Lung (tissue), 16 donors: ENCODE results near the gene DNAJA1. TPM values are rescaled to one million over a fixed set of nuclear protein-coding genes. Genes with fewer than 3 reads are reported as not detected.

Experiments
- ATAC-seq: fragments of 200-7000 bp; cut with Tn5 transposase; one replicate; pipeline ENCODE4 v1.9.1; 2020; ENCODE audit warnings: moderate number of reproducible peaks; ENCODE audit not compliant: insufficient read depth, low FRiP score
- DNase-seq, 3 donors: peaks; one replicate each; pipeline ENCODE4 v3.0.0-alpha.2; 2013 to 2017
- H3K27ac ChIP-seq, 2 donors: one replicate each; pipeline ENCODE4 v1.5.1; 2013; ENCODE audit warnings: mild to moderate bottlenecking in 2 of 2, moderate library complexity in 2 of 2, control low read depth in 1 of 2, inconsistent platforms in 1 of 2, low read depth in 1 of 2, low read length in 1 of 2
- H3K27me3 ChIP-seq, 3 donors: one replicate each; pipeline ENCODE4 v1.5.1; 2013; ENCODE audit warnings: low read length in 2 of 3; ENCODE audit not compliant: control insufficient read depth in 3 of 3, insufficient read depth in 3 of 3
- H3K36me3 ChIP-seq, 4 donors: one replicate each; pipeline ENCODE4 v1.5.1; 2013; ENCODE audit warnings: low read length in 4 of 4, mild to moderate bottlenecking in 1 of 4, moderate library complexity in 1 of 4; ENCODE audit not compliant: control insufficient read depth in 4 of 4, insufficient read depth in 4 of 4
- H3K4me1 ChIP-seq, 5 donors: one replicate each; pipeline ENCODE4 v1.5.1; 2013; ENCODE audit warnings: low read length in 5 of 5, mild to moderate bottlenecking in 2 of 5, moderate library complexity in 1 of 5; ENCODE audit not compliant: control insufficient read depth in 5 of 5, insufficient read depth in 5 of 5
- H3K4me3 ChIP-seq: one replicate; pipeline ENCODE4 v1.5.1; 2013; ENCODE audit warnings: mild to moderate bottlenecking, control low read depth, moderate library complexity
- H3K9ac ChIP-seq, 2 donors: one replicate each; pipeline ENCODE4 v1.5.1; 2013; ENCODE audit warnings: low read length in 2 of 2, control low read depth in 1 of 2; ENCODE audit not compliant: insufficient read depth in 1 of 2
- H3K9me3 ChIP-seq, 4 donors: one replicate each; pipeline ENCODE4 v1.5.1; 2013; ENCODE audit warnings: low read length in 3 of 4, mild to moderate bottlenecking in 1 of 4, moderate library complexity in 1 of 4; ENCODE audit not compliant: control insufficient read depth in 4 of 4, insufficient read depth in 3 of 4
- CTCF ChIP-seq: IDR thresholded peaks from 2 replicates; pipeline ENCODE4 v1.5.1; 2012; ENCODE audit warnings: mild to moderate bottlenecking; ENCODE audit errors: control extremely low read depth, extremely low read depth
- WGBS, 2 donors: extraction: QIAGEN DNeasy Blood & Tissue Kit; methylation state at CpG; one replicate each; pipeline ENCODE4 v1.1.7; 2013; 5-methylcytosine and 5-hydroxymethylcytosine counted together
- long read RNA-seq, 5 donors: transcript quantifications; one replicate each; lab custom pipeline, GENCODE V29; 2026
- polyA plus RNA-seq, 2 donors: library from polyadenylated mRNA; stranded (reverse); fragments of 200-250 nt; gene quantifications; one replicate each; pipeline ENCODE4 v1.2.1, GENCODE V29; 2013
- total RNA-seq, 2 donors: library from RNA; depleted of rRNA in 1 of 2; stranded (reverse); fragments of >200 nt in 1 of 2; gene quantifications; one replicate each; pipeline ENCODE4 v1.2.1, GENCODE V29; 2014 to 2021
- donor health status: control.
- donor health status: control.
- donor health status: Bipolar disorder and iron deficiency.
- donor health status: healthy.
- donor health status: DM: yes; HTN: yes; CAD: no.

The DNAJA1 gene
- total RNA-seq: 100 to 1,000 TPM in 1 of 2 donors, 10 to 100 TPM in 1; 92.5 to 117 TPM
- polyA plus RNA-seq: 100 to 1,000 TPM in 1 of 2 donors, 10 to 100 TPM in 1; 51.9 to 127 TPM
- long read RNA-seq, donor 1, transcript DNAJA1-201 (9 exons, 2,381 nt): major isoform, 80 of 191 reads
- long read RNA-seq, donor 1, partial matches to known transcripts: 111 of 191 reads
- long read RNA-seq, donor 1, other reads (novel, unspliced or antisense): 0 of 191 reads
- long read RNA-seq, donor 2, transcript DNAJA1-201 (9 exons, 2,381 nt): major isoform, 13 of 96 reads
- long read RNA-seq, donor 2, partial matches to known transcripts: 83 of 96 reads
- long read RNA-seq, donor 2, other reads (novel, unspliced or antisense): 0 of 96 reads
- long read RNA-seq, donor 3, transcript DNAJA1-201 (9 exons, 2,381 nt): major isoform, 30 of 135 reads
- long read RNA-seq, donor 3, partial matches to known transcripts: 105 of 135 reads
- long read RNA-seq, donor 3, other reads (novel, unspliced or antisense): 0 of 135 reads
- long read RNA-seq, donor 4, transcript DNAJA1-201 (9 exons, 2,381 nt): major isoform, 25 of 131 reads
- long read RNA-seq, donor 4, partial matches to known transcripts: 106 of 131 reads
- long read RNA-seq, donor 4, other reads (novel, unspliced or antisense): 0 of 131 reads
- long read RNA-seq, donor 5, transcript DNAJA1-201 (9 exons, 2,381 nt): major isoform, 78 of 262 reads
- long read RNA-seq, donor 5, partial matches to known transcripts: 184 of 262 reads
- long read RNA-seq, donor 5, other reads (novel, unspliced or antisense): 0 of 262 reads

- Histone ChIP-seq H3K27ac (peak within 1 kb of the TSS; percentile 98 to 100), H3K9ac (peak within 1 kb of the TSS; percentile 96 to 99), H3K27me3 (no peaks in the 10 kb centered on the region), H3K4me3 (peak within 1 kb of the TSS; percentile 98), H3K36me3 (peaks cover 0 to 29% (median 13%) of the 10 kb centered on the region in 4 donors), H3K9me3 (no peaks in the 10 kb centered on the region), H3K4me1 (peaks cover 0 to 33% (median 25%) of the 10 kb centered on the region in 5 donors)
- WGBS, 2 donors: 0% methylated on average over 58 to 61 of the region's 61 CpGs
- TF ChIP-seq CTCF: no peak
- DNase-seq (peak; percentile 96 to 97 (median 96)), ATAC-seq (peak; percentile 97)
Observed at GRCh38 chr9:33024966-33025571, at the start of gene DNAJA1. DNAJA1 (plus strand) TSS chr9:33025273; CDS start chr9:33026485, 1,212 bp downstream.

- no peaks in the 10 kb centered on the region for H3K4me1 ChIP-seq
- no peak overlapping the region for H3K4me3 ChIP-seq
- peaks cover 16 to 32% (median 22%) of the 10 kb centered on the region in 4 donors for H3K36me3 ChIP-seq
- 89 to 94% methylated on average over 2 of the region's 2 CpGs for WGBS, 2 donors
- H3K9ac ChIP-seq: no peak overlapping the region
- no peaks in the 10 kb centered on the region for H3K27me3 ChIP-seq
- H3K27ac ChIP-seq: no peak overlapping the region
- TF ChIP-seq CTCF: no peak
- ATAC-seq (no peak), DNase-seq (no peak)
- no peaks in the 10 kb centered on the region for H3K9me3 ChIP-seq
Observed at GRCh38 chr9:32978051-32978450, 47.0 kb upstream of the DNAJA1 start.

- Histone ChIP-seq H3K27me3 (no peaks in the 10 kb centered on the region), H3K36me3 (peaks cover 18 to 42% (median 33%) of the 10 kb centered on the region in 4 donors), H3K9ac (no peak overlapping the region), H3K4me1 (peaks cover 0 to under 1% (median 0%) of the 10 kb centered on the region in 5 donors), H3K27ac (no peak overlapping the region), H3K4me3 (no peak overlapping the region), H3K9me3 (no peaks in the 10 kb centered on the region)
- ATAC-seq (no peak), DNase-seq (no peak)
- TF ChIP-seq CTCF: no peak
- WGBS, 2 donors: 98 to 99% methylated on average over 4 of the region's 4 CpGs
Observed at GRCh38 chr9:32986971-32987370, 38.1 kb upstream of the DNAJA1 start.
